GM18517 (cell line): ENCODE measurements around the gene FOXD3.

Experiments
- ATAC-seq: cut with Tn5 transposase; IDR thresholded peaks from one replicate; pipeline ENCODE4 v1.9.1; 2021; ENCODE audit warnings: mild to moderate bottlenecking, moderate library complexity; ENCODE audit not compliant: unreplicated experiment

Gene FOXD3

GRCh38 chr1:63320022-63320721 lies 2.2 kb upstream of the FOXD3 start:
- ATAC-seq: no peak

DNA sequence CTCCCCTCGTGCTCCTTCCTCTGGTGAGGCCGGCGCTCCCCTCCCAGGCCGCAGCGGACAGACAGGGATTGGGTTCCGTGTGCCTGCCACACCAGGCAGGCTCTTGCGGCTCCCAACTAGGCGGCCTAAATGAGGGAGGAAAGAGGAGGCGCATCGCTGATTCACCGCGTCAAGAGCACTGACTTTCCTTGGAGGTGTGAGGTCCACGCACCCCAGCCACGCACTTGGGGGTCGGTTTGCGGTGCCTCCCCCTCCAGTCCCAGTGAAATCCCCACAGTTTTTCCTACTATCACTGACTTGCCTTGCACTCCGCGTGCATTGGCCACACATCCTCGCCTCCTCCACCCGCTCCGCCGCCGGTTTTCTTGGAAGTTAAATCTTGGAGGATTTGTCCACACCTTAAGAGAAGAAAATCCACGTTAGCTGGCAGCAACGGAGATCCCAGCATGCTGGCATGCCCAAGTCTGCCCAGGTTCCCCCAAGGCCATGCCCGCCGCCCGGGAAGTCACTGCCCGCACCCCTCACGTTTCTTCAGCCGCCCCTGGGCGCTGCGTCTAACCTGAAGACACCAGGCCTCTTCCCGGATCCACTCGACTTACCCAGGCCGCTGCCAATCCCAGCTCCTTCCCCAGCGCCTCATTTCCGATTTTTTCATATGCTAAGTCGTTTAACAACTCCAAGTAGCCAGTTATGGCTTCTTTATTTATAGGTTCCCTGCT lies 1.1 kb upstream of the FOXD3 start:
- no peak for ATAC-seq

DNA sequence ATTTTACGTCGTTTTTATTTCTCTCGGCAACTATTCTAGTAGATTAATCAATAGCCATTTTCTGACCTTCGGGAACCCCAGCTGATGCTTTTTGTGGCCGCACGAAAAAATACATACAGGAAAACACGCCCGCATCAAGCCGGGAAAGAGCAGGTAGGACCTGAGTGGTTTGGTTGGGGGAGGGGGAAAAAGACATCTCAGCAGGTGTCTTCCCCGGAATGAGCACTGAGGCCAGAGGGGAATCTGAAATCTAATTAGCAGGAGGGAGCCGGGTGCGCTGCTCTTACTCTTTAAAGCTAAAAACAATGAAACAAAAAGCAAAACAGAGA lies 618 bp upstream of the FOXD3 start:
- no peak for ATAC-seq

- ATAC-seq: no peak
These were observed 837 bp downstream of the FOXD3 start for GRCh38 chr1:63322944-63323864.

DNA sequence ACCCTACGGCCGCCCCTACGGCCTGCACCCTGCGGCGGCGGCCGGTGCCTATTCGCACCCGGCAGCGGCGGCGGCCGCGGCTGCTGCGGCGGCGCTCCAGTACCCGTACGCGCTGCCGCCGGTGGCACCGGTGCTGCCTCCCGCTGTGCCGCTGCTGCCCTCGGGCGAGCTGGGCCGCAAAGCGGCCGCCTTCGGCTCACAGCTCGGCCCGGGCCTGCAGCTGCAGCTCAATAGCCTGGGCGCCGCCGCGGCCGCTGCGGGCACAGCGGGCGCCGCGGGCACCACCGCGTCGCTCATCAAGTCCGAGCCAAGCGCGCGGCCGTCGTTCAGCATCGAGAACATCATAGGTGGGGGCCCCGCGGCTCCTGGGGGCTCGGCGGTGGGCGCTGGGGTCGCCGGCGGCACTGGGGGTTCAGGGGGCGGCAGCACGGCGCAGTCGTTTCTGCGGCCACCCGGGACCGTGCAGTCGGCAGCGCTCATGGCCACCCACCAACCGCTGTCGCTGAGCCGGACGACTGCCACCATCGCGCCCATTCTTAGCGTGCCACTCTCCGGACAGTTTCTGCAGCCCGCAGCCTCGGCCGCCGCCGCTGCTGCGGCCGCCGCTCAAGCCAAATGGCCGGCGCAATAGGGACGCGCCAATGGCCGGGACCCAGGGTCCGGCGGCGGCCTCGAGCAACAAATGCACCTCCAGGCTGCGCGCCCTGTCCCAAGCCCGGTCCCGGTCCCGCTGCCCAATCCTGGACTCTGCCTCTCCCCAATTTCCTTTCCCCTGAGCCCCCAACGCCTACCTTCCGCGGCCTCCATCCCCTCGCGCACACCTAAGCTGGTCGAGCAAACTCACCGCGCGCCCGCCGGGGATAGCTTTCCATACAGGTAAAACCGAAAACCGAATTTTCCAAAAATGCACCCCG lies 1.8 kb downstream of the FOXD3 start:
- ATAC-seq: no peak

DNA sequence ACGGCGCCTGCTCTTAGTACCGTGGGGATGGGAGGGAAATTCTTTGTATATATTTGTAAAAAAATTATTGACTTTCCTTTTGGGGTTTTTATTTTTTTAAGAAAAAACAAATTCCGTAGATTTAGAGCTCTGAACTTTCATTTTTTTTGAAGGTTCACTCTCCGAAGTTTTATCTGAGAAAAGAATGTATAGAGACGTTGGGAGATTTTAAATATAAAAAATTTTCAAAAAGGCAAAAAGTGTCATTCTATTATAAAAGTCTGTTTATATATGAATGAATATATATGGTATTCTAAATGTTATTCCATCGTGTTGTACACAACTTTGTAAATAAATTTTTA lies 2.4 kb downstream of the FOXD3 start:
- no peak for ATAC-seq

GRCh38 chr1:63325279-63325985 lies 3.1 kb downstream of the FOXD3 start:
- no peak for ATAC-seq

DNA sequence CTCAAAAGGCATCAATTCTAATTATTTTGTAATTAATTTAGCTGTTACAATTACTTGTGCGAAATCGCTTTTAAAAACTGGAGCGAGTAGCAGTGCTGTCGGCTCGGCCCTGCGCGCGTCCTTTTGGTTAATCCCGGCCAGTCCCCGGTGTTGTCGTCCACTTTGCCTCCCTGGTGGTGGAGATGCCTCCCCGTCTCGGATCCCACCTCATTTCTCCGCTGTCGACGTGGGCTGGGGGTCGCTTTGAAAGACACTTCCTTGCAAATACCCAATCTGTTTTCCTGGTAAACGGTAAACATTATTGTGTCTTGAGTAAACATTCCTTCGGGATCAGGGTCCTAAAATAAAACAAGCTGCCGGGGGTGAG lies 3.7 kb downstream of the FOXD3 start:
- ATAC-seq: no peak

GRCh38 chr1:63326473-63327380 lies 4.4 kb downstream of the FOXD3 start:
- no peak for ATAC-seq

GRCh38 chr1:63327417-63328054 lies 5.2 kb downstream of the FOXD3 start:
- no peak for ATAC-seq

- no peak for ATAC-seq
These were observed 5.8 kb downstream of the FOXD3 start for GRCh38 chr1:63328122-63328521.

DNA sequence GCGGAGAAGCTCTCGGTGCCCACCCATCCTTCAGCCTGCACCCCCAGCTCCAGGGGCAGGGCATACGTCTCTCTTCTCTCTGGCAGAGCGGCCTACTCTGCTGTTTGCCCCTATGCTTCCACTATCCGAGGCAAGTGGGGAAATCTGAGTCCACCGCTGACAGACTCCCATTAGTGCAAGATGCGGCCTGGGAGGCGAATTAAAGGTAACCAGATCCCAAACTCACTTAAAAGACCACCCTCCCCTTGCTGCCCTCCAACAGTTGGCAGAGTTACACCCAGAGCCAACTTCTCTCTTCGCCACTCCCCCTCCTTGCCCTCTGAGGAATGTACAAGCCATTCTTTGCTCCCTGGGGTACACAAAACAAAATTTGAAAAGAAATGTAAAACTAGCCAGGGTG lies 6.4 kb downstream of the FOXD3 start:
- ATAC-seq: no peak

DNA sequence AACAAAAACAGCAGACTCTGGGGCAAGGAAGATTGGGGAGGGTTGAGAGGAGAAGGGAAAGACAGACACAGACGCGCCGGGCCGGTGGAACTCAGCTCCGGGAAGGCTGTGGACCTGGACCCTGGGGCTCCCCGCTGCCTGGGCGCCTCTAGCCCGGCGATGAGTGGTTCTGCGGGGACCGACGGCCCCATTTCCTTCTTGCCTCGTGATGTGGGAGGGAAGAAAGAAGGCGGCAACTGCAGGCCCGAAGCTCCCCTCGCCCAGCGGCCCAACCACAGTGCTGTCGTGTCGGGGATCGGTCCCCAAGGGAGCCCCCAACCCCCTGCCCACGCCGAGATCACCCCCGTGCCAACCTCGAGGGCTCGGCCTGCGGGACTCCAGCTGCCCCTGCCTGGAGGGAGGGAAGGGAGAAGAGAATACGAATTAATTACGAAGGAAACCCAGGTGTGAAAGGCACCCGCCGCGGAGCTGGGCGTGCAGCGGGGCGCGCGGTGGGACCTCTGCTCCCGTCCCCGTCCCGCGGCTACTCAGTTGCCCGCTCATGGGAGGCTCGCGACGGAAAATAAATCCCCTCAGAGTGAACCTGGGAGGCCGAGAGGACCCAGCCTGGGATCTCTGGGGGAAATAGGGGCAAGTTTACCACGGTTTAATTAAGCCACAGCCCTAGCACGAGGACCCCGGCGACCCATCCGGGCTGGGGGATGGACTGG lies 7.4 kb downstream of the FOXD3 start:
- no peak for ATAC-seq

GRCh38 chr1:63330331-63330916 lies 8.1 kb downstream of the FOXD3 start:
- ATAC-seq: no peak

DNA sequence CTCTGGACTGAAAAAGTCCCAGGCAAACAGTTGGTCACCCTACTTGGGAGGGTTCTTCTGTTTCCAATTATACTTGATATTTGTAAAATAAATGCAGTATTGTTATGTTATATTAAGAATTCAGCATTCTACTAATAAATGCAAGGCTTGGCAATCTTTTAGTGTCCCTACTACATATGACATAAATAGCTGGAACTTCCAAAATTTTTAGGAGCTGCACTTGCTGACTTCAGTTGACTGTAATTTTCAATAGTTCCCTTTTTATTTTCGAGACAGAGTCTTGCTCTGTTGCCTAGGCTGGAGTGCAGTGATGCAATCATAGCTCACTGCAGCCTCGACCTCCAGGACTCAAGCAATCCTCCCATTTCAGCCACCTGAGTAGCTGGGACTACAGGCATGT lies 20.0 kb downstream of the FOXD3 start:
- ATAC-seq: no peak

- ATAC-seq: no peak
These were observed 21.6 kb downstream of the FOXD3 start for GRCh38 chr1:63343922-63344321.

GRCh38 chr1:63350320-63350719 lies 28.0 kb downstream of the FOXD3 start:
- ATAC-seq: no peak

DNA sequence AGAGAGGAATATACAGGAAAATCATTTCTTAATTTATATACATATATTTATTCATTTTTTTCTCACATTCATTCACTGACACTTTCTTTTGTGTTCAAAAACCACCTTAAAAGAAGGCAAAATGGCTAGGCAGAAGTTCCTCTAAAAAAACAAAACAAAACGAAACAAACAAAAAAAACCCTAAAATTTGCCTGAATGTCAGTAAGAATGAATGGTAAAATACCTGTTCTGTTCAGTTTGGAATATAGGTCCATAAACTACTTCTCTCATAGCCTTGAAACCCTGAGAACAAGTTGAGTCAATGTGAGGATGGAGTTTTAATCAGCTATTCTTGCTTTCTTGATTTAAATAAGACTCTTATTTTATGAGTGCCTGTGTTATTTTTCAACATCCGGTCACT lies 30.4 kb downstream of the FOXD3 start:
- no peak for ATAC-seq
